Measurements from ENCODE around the gene PHACTR1.
"Not testable (repeated sequence)": the region's sequence is repeated elsewhere in the genome, so short reads cannot be mapped to it uniquely, and the experiment has no call there.

The PHACTR1 gene

DNA sequence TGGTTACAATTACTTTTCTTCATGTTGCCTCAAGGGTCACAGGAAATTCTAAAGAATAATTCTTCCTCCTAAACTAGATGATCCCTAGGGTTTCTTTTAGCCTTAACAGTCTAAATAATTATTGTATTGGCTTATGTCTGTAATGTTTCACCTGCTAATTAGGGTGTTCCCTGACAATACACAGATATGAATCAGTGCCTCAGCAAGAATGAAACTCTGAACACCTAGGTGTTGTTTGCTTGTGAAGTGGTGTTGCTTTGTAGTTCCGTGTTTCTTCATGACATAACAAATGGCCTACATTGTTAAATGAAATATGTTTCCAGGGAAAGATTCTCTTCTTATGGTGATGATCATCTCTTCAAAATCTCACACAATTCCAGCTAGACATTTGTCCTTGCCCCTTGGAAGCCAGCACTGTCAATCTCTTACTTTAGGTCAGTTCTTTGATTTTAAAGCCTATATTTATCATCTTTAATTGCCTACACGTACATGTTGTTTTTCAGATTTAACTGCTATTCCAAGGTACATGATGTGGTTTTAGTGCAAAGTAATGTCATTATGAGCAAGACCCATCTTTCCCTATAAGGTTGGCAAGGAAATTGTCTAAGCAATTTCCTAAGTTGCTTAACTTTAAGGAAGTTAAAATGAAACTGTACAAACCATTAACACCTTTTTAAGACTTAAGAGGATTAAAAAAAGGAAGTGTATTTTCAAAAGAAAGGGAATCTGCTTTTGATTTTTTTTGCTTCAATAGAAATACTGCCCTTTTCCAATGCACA lies 499.9 kb downstream of the PHACTR1 start:
- DNase-seq: no peak

DNA sequence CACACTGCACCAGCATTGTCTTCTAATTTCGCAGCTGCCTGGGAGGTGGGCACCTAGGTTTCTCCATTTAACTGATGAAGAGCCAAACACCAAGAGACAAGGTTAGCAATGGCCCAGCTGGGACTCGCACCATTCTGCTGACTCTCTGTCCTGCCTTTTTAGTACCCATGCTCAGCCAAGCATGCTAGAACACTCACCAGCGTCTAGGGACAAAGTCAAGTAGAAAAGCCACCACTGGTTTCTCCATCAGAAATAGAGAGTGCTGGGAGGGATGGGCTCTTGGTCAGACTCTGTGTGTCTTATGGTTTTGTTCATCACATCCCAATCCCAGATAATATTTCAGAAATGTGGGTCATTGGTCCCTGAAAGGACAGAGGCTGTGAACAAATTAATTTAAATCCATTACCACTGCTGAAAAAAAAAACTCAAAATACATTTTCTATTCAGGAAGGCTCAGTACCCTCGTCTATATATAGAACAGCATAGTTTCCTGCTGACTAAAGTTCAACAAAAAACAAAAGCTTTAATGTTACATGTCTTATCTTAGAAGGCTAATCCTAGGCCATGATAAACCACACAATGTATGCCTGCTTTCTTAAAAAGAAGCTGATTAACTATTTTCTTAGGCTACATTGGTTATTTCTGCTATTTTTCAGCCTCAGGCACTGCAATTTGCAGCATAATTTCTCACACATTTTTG lies 500.8 kb downstream of the PHACTR1 start:
- DNase-seq: no peak

DNA sequence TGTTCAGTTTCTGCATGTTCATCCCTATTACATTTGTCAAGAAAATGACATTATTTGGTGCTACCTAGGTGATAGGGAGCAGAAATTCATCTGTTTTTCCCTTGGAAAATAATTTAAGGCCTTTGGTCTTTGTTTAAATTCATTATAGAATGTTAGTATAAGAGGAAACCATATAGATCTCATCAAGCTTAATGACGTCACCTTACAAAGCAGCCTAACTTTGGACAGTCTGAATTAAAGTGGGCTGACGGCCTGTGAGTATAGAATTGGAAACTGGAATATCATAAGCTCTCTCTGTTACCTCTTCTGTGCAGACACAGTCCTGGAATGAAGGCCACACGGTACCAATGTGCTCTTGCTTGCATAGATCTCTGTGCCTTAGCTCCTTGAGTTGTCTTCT lies 503.7 kb downstream of the PHACTR1 start:
- DNase-seq: no peak

DNA sequence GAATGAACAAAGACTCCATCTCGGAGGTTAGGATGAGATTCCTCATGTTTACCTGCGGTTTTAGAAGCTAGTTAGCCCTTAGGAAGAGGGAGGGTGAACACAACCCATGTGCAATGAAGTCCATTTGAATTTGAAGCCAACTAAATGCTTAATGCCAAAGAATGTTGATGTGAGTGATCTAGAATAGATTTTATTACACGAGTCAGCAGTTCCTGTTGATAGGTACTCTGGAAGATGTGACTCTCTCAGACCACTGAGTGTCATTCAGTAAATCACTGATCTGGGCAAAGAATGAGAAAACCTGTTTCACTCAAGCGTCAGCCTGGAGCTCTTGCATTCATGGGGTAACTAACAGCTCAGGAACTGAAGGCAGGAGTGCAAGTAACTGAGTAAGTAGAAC lies 505.5 kb downstream of the PHACTR1 start:
- no peak for DNase-seq

DNA sequence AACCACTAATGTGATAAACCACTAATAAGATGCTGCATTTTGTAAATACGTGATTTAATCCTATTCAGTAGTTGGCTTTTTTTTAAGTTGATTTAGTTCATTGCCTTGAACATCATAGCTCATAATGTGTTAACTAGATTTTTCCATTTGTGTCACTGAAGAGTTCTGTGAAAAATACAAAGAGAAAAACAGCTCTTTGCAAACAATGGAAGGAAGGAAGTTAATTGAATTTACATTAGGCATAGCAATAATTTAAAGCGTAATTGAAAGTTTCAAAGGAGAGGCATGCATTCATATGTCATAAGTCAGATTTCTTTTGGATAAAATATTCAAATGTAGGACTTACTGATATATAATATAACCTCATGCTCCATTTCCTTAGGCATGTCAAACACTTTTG lies 509.5 kb downstream of the PHACTR1 start:
- DNase-seq: no peak

DNA sequence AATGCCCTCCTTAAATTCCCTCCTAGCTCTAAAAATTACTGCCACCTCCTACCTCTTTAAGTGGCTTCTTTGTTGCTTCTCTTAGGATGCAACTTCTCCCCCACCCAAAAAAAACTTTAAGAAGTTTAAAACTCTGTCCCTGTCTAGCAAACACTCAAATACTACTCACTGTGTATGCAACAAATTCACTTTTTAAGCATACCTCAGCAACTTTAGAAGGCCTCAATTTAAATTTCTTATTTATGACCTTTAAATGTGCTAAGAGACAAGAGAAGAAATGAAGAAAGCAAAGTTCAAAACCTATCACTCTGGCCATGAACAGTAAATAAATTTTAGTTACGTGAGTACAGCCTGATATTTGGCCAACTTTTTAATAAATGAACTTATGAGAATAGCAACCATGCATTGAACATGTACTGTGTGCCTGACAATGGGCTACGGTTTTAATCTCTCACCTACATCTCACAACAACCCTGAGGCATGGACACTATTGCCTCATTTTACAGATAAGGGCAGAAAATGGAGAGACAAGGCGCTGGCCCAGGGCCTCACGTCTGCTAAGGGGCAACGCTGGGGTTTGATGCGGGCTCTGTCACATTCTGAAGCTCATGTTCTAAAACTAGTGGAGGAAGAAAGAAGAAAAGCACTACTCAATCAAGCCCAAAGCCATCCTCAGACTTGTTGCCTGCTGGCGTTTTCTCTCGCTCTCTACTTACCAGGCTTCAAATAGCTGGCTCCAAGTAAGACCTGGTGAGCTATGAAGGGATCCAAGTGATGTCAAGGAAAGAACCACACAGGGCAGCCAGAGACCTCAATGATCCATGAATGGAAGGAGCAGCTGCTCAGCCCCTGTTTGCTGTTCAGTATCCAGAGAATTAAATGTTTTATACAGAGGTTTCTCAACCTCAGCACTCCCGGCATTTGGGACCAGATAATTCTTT lies 512.0 kb downstream of the PHACTR1 start:
- no peak for DNase-seq

DNA sequence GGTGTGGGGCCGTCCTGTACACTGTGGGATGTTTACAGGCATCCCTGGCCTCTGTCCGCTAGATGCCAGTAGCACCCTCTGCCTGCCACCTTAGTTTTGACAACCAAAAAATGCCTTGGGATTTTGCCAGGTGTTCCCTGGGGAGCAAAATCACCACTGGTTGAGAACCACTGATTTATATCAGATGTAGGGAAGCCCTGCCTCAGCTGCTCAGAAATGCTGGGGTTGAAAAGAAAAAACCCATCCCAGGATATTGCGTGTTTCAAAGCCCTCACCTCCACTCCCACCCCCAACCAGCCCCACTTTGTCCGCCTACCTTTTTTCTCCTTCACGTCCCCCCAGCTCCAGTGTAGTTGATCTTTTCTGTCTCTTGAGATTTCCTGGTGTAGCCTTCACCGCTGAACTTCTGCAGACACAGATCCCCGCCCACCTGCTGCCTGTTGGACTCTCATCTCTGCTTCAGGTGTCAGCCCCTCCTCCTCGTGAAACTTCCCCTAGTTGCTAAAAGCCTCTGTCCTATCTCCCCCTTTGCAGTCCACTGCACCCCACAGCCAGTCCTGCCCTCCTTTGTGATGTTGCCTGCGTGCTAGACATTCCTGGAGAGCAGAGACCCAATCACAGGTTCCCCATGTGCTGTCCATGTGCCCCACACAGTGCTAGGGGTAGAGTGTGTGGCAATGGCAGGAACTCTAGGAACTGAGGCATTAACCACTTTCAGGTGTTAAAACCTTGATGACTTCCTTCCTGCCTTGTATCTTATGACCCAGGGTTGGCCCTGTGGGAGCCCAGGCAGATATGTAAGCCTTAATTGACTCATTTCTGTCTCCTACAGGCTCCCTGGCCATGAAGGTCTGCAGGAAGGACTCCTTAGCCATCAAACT lies 512.9 kb downstream of the PHACTR1 start:
- no peak for DNase-seq

DNA sequence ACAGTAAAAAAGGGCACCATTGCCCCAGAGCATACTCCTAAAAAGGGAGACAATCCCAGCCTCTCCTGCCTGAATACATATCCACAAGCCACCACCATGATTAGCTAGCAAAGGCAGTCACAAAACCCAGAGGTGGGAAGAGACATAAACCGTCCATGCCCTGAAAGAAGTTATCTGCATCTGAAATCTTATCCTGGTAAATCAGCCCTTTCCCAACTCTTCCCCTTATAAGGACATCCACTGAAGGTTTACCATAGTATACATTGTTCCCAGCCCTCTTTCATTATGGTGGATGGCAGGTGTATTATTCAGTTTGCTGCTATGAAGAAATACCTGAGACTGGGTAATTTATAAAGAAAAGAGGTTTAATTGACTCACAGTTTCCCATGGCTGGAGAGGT lies 516.5 kb downstream of the PHACTR1 start:
- no peak for DNase-seq

DNA sequence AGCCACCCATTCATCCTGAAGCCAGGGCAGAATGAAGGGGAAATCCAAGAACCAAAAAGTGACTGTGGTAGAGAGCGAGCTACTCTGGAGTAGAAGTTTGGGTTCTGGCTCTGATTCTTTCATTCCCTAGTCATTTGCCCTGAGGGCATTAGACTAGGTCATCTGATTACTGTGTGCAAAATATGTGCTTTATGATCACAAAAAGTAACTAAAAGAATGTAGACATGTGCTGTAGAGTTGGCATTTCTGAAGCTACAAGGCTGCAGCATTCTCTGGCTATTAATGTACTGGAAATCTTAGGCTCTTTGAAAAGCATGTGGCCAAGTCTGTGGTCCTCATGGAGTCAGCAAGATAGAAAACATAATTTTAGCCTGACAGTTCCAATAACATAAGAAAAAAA lies 517.6 kb downstream of the PHACTR1 start:
- no peak for DNase-seq

DNA sequence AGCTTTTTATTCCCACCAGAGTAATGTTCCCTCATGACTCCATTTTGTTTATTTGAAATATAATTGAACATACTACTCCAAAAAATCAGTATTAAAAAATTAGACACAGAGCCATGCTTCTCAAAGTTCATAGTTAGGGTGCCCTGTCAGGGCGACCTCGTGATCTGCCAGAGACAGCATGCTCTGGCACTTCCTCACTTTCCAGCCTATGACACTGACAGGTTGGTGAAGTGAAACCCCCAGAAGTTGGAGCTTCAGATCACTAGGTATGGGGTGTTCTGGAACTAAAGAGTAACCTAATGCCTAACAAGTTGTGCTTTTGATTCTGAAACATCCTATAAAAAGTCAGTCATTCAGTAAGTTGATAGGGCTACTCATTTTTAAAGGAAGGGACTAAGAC lies 518.8 kb downstream of the PHACTR1 start:
- no peak for DNase-seq

DNA sequence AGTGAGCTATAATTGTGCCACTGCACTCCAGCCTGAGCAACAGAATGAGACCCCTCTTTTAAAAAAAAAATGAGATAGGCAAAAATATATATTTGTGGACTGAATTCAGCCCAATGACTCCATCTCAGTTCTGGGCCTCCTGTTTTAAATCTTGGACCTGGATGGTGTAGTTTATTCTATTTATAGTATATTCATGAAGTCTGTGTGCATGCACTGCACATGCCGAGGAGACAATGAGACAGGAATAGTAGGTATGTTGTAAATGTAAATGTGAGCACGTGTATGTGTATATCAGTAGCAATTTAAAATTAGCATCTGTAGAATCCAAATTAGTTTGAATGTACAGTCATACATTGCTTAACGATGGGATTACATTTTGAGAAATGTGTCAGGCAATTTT lies 520.8 kb downstream of the PHACTR1 start:
- DNase-seq: no peak

DNA sequence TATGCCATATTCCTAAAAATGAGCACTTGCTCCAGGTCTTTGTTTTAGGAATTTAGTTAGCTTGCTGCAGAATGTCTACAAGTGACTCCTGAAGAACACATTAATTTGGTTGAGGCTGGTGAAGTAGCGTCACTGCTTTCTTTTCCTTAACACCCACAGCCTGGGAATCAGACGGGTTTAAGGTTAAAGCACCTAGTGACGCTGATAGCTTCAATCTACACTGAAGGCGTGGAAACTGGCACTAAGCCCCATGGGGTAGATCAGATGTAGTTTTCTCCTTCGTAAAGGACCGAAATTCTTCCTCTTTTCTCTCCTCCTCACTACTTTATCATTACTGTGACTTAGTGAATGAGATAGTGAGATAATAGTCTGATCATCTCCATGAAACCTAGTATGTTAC lies 521.5 kb downstream of the PHACTR1 start:
- DNase-seq: no peak

DNA sequence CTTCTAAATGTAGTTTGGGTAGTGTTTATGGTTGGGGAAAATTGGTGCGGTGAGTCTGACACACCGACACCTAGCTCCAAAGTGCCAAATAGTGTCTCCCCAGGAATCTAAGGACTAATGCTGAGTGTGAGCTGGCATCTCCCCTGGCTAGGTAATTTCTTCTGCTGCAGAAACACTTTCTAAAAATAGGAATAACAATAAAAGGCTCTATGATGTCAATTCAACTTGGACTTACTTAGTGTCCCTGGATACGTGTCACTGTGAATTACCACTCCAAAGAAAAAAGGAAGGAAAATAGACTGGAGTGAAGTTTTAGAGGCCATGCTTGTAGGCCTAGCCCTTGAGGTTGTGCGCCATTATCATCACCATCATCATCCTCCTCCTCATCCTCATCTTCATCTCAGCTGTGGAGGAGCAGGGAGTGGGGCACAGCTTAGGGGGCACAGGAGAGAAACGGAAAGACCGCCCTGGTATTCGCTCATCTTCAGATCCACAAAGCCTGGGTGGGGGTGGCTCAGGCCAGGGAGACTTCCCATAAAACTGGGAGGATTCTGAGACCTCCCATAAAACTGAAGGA lies 522.2 kb downstream of the PHACTR1 start:
- no peak for DNase-seq

DNA sequence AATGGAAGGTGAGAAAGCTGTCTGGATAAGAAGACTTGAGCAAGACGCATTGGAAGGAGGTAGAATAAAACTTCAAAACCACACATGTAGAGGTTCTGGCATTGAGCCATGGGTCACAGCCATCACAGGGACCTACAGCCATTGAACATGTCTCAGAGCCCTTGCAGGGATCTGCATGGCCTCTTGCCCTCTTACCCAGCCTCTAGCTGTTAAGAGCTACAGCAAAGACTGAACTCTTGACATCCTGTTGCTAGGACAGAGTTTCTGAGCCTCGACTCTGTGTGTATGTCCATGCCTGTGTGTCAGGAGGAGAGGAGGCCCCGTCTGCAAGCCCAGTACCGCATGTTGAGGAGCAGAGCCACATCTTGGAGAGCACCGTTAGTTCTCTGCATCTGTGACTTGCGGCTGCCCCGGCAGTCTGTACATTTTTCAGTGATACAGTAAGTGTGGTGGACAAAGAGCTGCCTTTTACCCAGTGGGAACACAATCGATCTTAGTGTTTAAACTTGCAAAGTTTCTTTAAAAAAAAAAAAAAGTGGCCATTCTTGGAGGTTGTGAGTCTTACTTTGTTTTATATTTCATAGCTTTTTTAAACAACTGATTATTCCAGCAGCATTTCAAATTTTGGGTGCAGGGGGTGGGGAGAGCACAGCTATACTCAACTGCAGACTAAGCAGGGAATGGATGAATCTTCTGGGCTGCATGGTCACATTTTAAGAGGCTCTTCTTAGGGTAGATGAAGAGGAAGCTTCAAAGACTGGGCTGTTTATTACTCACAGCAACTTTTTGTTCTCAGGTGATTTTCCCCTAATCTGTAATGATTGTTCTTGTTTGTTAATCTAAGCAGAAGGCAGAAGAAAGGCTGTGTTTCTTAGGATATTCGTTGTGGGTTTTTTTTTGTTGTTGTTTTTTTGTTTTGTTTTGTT lies 523.2 kb downstream of the PHACTR1 start:
- no peak for DNase-seq

DNA sequence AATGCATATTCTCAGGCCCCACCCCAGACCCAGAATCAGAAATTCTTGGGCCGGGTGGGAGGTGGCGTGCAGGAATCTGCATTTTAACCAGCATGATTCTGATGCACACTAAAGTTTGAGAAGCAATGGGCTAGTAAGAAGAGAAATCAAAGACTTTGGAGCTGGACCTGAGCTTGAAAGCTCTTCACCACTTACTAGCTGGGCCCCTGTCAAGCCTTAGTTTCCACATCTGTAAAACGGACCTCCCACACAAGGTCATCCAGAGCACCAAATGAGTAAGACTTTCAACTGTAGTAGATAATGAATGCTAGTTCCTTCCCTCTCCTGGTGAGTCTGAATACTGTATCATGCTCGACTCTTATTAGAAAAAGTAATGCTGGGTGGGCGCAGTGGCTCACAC lies 524.8 kb downstream of the PHACTR1 start:
- DNase-seq: no peak

DNA sequence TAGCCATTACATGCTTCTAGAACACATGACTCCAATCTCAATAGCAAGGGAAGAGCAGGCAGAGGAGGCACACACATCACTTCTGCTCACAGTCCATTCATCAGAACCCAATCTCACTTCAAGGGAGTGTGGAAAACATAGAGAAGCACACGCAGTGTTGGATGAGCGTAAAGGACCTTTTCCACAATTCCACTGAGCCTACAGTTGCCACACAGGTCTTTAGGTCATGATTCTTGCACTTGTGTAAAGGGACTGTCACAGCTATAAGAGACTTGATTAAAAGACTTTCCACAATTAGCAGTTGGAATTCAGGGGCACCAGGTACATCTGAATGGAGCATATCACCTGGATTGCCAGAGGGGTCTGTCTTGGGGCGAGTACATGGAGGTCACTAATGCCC lies 525.6 kb downstream of the PHACTR1 start:
- DNase-seq: no peak

DNA sequence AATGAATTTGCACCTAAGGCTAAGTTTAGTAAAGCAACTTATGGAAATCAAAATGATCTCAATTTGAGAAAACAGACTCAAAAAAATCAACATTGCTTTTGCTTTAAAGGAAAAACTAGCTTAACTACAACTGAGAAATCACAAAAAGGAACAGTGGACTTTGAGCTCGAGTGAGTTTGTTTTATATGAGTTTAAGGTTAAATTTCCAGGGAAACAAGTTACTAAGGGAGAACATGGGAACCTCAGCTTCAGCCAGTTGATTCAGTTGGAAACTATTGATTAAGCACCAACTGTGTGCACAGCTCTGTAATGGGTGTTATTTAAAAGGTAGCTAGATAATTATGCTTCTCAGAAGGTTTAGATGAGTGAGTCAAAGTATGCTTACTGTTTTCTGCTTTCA lies 526.0 kb downstream of the PHACTR1 start:
- DNase-seq: no peak

DNA sequence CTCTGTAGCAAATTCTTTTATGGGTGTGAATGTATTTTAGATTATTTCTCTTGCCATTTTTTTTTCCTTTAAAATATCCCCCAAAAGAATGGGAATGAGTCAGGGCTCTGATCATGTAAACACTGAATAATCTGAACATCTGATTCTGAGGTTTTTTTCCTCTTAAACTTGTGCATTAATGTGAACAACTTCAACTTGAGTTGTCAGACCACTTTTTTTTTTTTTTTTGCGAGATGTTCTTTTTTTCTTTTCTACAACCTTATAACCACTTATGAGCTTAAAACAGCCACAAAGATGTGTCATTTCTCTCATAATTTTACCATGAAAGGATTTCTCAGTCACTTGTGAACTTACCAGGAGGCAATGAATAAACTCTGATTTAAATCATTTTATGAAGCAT lies 526.5 kb downstream of the PHACTR1 start:
- DNase-seq: no peak

DNA sequence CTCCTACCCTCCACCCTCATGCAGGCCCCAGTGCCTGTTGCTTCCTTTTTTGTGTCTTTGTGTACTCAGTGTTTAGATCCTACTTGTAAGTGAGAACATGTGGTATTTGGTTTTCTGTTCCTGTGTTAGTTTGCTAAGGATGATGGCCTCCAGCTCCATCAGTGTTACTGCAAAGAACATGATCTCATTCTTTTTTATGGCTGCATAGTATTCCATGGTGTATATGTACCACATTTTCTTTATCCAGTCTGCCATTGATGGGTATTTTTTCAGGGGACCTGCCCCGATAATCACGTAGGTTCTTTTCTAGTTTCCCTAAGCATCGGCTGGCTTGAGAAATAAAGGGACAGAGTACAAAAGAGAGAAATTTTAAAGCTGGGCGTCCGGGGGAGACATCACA lies 527.2 kb downstream of the PHACTR1 start:
- not testable (repeated sequence) for DNase-seq

DNA sequence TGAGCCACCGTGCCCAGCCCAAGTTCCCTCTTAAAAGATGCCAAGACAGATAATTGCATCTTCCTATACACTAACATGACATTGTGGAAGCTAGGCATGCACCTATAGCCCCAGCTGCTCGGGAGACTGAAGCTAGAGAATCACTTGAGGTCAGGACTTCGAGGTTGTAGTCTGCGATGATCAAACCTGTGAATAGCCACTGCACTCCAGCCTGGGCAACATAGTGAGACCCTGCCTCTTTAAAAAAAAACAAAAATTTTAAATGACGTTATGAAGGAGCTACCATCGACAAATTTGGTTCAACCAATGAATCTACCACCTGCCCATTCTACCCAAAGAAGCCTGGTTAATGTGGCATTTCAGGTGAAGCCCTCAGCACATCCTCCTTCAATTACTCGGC lies 531.1 kb downstream of the PHACTR1 start:
- no peak for DNase-seq

DNA sequence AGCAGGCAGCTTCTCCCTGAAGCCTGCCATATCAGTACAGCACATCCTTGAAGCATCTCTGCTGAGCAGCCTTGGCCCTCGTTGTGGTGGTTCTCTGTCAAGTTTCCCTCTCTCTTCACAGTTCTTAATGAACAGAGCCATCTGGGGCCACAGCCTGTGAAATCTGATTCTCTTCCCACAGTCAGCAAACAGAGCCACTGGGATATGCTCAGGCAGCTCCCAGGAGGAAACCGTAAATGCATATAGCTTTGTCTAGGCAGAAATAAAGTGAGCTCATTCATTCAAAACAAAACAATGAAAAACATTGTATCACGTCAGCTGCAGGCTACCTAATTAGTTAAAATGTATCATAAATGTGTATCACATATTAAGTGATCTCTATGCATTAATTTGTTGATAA lies 531.5 kb downstream of the PHACTR1 start:
- peak; percentile 78 for DNase-seq

Data from DMS 273 treated with DMSO at 0.1 percent for 48 hours (cell line).